KMS-11 (cell line): ENCODE results near the gene IFT74.

Source experiments
- H2AFZ ChIP-seq: fragments of 200-600 bp; sonication (generic); 2 replicates; pipeline ENCODE4 v1.6.1; 2016; ENCODE audit warnings: antibody characterized with exemption, mixed run types, low read depth
- H3K27ac ChIP-seq: fragments of 200-600 bp; sonication (generic); 2 replicates; pipeline ENCODE4 v1.6.1; 2016; ENCODE audit warnings: mild to moderate bottlenecking, mixed run types
- H3K27me3 ChIP-seq: fragments of 200-600 bp; sonication (generic); 2 replicates; pipeline ENCODE4 v1.6.1; 2017; ENCODE audit warnings: mild to moderate bottlenecking, low read depth, mixed run types, moderate library complexity; ENCODE audit not compliant: insufficient read depth
- H3K36me3 ChIP-seq: fragments of 200-600 bp; sonication (generic); 2 replicates; pipeline ENCODE4 v1.6.1; 2017; ENCODE audit warnings: mild to moderate bottlenecking, mixed run types; ENCODE audit not compliant: insufficient read depth
- H3K4me1 ChIP-seq: fragments of 200-600 bp; sonication (generic); 2 replicates; pipeline ENCODE4 v1.6.1; 2016; ENCODE audit warnings: mild to moderate bottlenecking, low read depth, mixed run types; ENCODE audit not compliant: poor library complexity, severe bottlenecking
- H3K4me2 ChIP-seq: fragments of 200-600 bp; sonication (generic); 2 replicates; pipeline ENCODE4 v1.7.0; 2016; ENCODE audit warnings: mild to moderate bottlenecking, mixed run types
- H3K4me3 ChIP-seq: fragments of 200-600 bp; sonication (generic); IDR thresholded peaks from 2 replicates; pipeline ENCODE4 v1.6.1; 2017; ENCODE audit warnings: low read depth, low read length, mixed read lengths; ENCODE audit not compliant: insufficient read depth
- H3K79me2 ChIP-seq: fragments of 200-600 bp; sonication (generic); 2 replicates; pipeline ENCODE4 v1.6.1; 2016; ENCODE audit warnings: low read depth, mixed run types; ENCODE audit not compliant: insufficient read depth
- H3K9ac ChIP-seq: fragments of 200-600 bp; sonication (generic); 2 replicates; pipeline ENCODE4 v1.6.1; 2016; ENCODE audit warnings: mild to moderate bottlenecking, mixed run types
- H4K20me1 ChIP-seq: fragments of 200-600 bp; sonication (generic); 2 replicates; pipeline ENCODE4 v1.6.1; 2016; ENCODE audit warnings: mild to moderate bottlenecking, mixed run types; ENCODE audit not compliant: insufficient read depth
- CTCF ChIP-seq: fragments of 200-600 bp; sonication (generic); conservative IDR thresholded peaks from 2 replicates; pipeline ENCODE4 v1.6.1; 2017; ENCODE audit warnings: low read depth, mild to moderate bottlenecking, antibody characterized with exemption, low read length, moderate library complexity, mixed read lengths

The IFT74 gene

GRCh38 chr9:26974927-26975326, 18.7 kb downstream of the IFT74 start:
- Histone ChIP-seq H3K36me3 (no peaks in the 10 kb centered on the region), H3K4me1 (no peaks in the 10 kb centered on the region), H3K27me3 (no peaks in the 10 kb centered on the region), H3K79me2 (no peaks in the 10 kb centered on the region), H3K4me2 (no peak overlapping the region), H2AFZ (no peak overlapping the region), H3K4me3 (no peak overlapping the region), H3K27ac (no peak overlapping the region), H3K9ac (no peak overlapping the region), H4K20me1 (no peaks in the 10 kb centered on the region)
- TF ChIP-seq CTCF = no peak

GRCh38 chr9:26975728-26976707, 19.8 kb downstream of the IFT74 start:
- Histone ChIP-seq H3K4me1 (no peaks in the 10 kb centered on the region), H3K9ac (no peak overlapping the region), H2AFZ (no peak overlapping the region), H4K20me1 (no peaks in the 10 kb centered on the region), H3K27me3 (no peaks in the 10 kb centered on the region), H3K79me2 (no peaks in the 10 kb centered on the region), H3K4me2 (no peak overlapping the region), H3K27ac (no peak overlapping the region), H3K36me3 (no peaks in the 10 kb centered on the region), H3K4me3 (no peak overlapping the region)
- TF ChIP-seq CTCF = no peak

- Histone ChIP-seq H3K27me3 (no peaks in the 10 kb centered on the region), H3K79me2 (no peaks in the 10 kb centered on the region), H2AFZ (no peak overlapping the region), H3K4me1 (no peaks in the 10 kb centered on the region), H4K20me1 (no peaks in the 10 kb centered on the region), H3K27ac (no peak overlapping the region), H3K36me3 (no peaks in the 10 kb centered on the region), H3K4me3 (no peak overlapping the region), H3K9ac (no peak overlapping the region), H3K4me2 (no peak overlapping the region)
- no peak for TF ChIP-seq CTCF
These were observed 27.1 kb downstream of the IFT74 start for GRCh38 chr9:26983340-26983739.

- Histone ChIP-seq H3K4me1 (no peaks in the 10 kb centered on the region), H3K27me3 (no peaks in the 10 kb centered on the region), H3K36me3 (no peaks in the 10 kb centered on the region), H3K79me2 (no peaks in the 10 kb centered on the region), H4K20me1 (no peaks in the 10 kb centered on the region), H3K4me3 (no peak overlapping the region), H3K9ac (no peak overlapping the region), H3K4me2 (no peak overlapping the region), H2AFZ (no peak overlapping the region), H3K27ac (no peak overlapping the region)
- TF ChIP-seq CTCF = no peak
These were observed 39.6 kb downstream of the IFT74 start for GRCh38 chr9:26995810-26996209.
